HCT116 (cell line): ENCODE results near the gene SUPT4H1. TPM values are rescaled to one million over a fixed set of nuclear protein-coding genes. Genes with fewer than 3 reads are reported as not detected.
"Not testable (repeated sequence)": the region's sequence is repeated elsewhere in the genome, so short reads cannot be mapped to it uniquely, and the experiment has no call there.

Experiments used
- ATAC-seq: fragments of 200-7000 bp; cut with Tn5 transposase; 2 replicates; pipeline ENCODE4 v1.9.1; 2020; ENCODE audit warnings: mild to moderate bottlenecking, moderate library complexity
- BruUV-seq: library from RNA; stranded (reverse); fragments of 400-500 nt; replicated peaks from 2 replicates; lab custom pipeline; 2021; lab: Mats Ljungman, UMichigan
- CTCF ChIA-PET: fragments of 300-600 bp; sonication (Branson Sonifier 250); formaldehyde crosslinking; loops from one replicate; lab custom pipeline; 2021; ENCODE audit warnings: antibody characterized with exemption; lab: Charles Lee
- POLR2A ChIA-PET: fragments of 300-600, 350-600 bp; sonication (Branson Sonifier 250); formaldehyde crosslinking; loops from one replicate; lab custom pipeline; 2021; ENCODE audit warnings: antibody characterized with exemption; lab: Charles Lee
- RAD21 ChIA-PET, 2 experiments: fragments of 300-600 bp; sonication (Branson Sonifier 250); formaldehyde crosslinking; loops; one replicate each; lab custom pipeline; 2023; ENCODE audit warnings: low total read pairs in 2 of 2; ENCODE audit not compliant: uncharacterized antibody in 2 of 2, unreplicated experiment in 2 of 2, low non-redundant PET in 1 of 2; lab: Charles Lee
- DNase-seq: peaks from one replicate; pipeline ENCODE4 v3.0.0-alpha.2; 2010; ENCODE audit warnings: low read depth, low spot score
- H2AFZ ChIP-seq: fragments of 200-600 bp; shearing (Covaris generic), sonication (generic); 2 replicates; pipeline ENCODE4 v1.6.1; 2017; ENCODE audit warnings: low read depth, mixed run types, mixed read lengths, antibody characterized with exemption, low read length; ENCODE audit not compliant: poor library complexity, severe bottlenecking
- H3K27ac ChIP-seq: 2 replicates; pipeline ENCODE4 v1.5.1; 2012; ENCODE audit warnings: low read depth, low read length
- H3K27me3 ChIP-seq: fragments of 200-600 bp; sonication (generic); 2 replicates; pipeline ENCODE4 v1.6.1; 2016; ENCODE audit warnings: mixed run types, low read length, mixed read lengths; ENCODE audit not compliant: insufficient read depth
- H3K36me3 ChIP-seq, 2 experiments: fragments of 200-500 bp in 1 of 2; fragments of 200-600 bp in 1 of 2; sonication (Bioruptor generic) in 1 of 2; sonication (generic) in 1 of 2; 2 replicates each; pipeline versions ENCODE4 v1.5.1 to v1.6.1; 2014 to 2016; ENCODE audit warnings: low read length in 2 of 2, inconsistent platforms in 1 of 2, mixed read lengths in 1 of 2, mixed run types in 1 of 2; ENCODE audit not compliant: insufficient read depth in 2 of 2, control insufficient read depth in 1 of 2
- H3K4me1 ChIP-seq, 2 experiments: fragments of 200-600 bp in 1 of 2; sonication (generic) in 1 of 2; 2 replicates each; pipeline versions ENCODE4 v1.5.1 to v1.6.1; 2012 to 2017; ENCODE audit warnings: low read length in 2 of 2, inconsistent platforms in 1 of 2, mild to moderate bottlenecking in 1 of 2, mixed read lengths in 1 of 2, mixed run types in 1 of 2, moderate library complexity in 1 of 2; ENCODE audit not compliant: insufficient read depth in 2 of 2, control insufficient read depth in 1 of 2
- H3K4me2 ChIP-seq: fragments of 200-600 bp; sonication (generic); 2 replicates; pipeline ENCODE4 v1.6.1; 2017; ENCODE audit warnings: mixed run types, low read length, mixed read lengths
- H3K4me3 ChIP-seq, 2 experiments: fragments of 200-600 bp in 1 of 2; sonication (generic) in 1 of 2; replicated peaks in 1 of 2; 2 replicates each; pipeline ENCODE4 v1.5.1; 2011 to 2016; ENCODE audit warnings: low read length in 2 of 2, control low read depth in 1 of 2, low read depth in 1 of 2, mild to moderate bottlenecking in 1 of 2, mixed read lengths in 1 of 2, mixed run types in 1 of 2
- H3K79me2 ChIP-seq: fragments of 200-600 bp; sonication (generic); 2 replicates; pipeline ENCODE4 v1.6.1; 2017; ENCODE audit warnings: mild to moderate bottlenecking, mixed run types, low read length, moderate library complexity, mixed read lengths; ENCODE audit not compliant: insufficient read depth
- H3K9ac ChIP-seq: fragments of 200-600 bp; sonication (generic); 2 replicates; pipeline ENCODE4 v1.6.1; 2016; ENCODE audit warnings: low read length, mixed read lengths
- H3K9me2 ChIP-seq: fragments of 200-600 bp; sonication (generic), shearing (Covaris generic); 2 replicates; pipeline ENCODE4 v1.6.1; 2017; ENCODE audit warnings: mixed run types, mild to moderate bottlenecking, moderate library complexity; ENCODE audit not compliant: insufficient read depth
- H3K9me3 ChIP-seq, 2 experiments: fragments of 200-500 bp in 1 of 2; fragments of 200-600 bp in 1 of 2; sonication (Bioruptor generic) in 1 of 2; sonication (generic) in 1 of 2; 2 replicates each; pipeline ENCODE4 v1.6.1; 2014 to 2017; ENCODE audit warnings: low read length in 2 of 2, mixed read lengths in 2 of 2, inconsistent platforms in 1 of 2, low read depth in 1 of 2, mild to moderate bottlenecking in 1 of 2, mixed run types in 1 of 2, moderate library complexity in 1 of 2; ENCODE audit not compliant: control insufficient read depth in 1 of 2, insufficient read depth in 1 of 2
- H4K20me1 ChIP-seq: fragments of 200-600 bp; sonication (generic), shearing (Covaris generic); 2 replicates; pipeline ENCODE4 v1.6.1; 2017; ENCODE audit warnings: mixed run types, mild to moderate bottlenecking, moderate library complexity; ENCODE audit not compliant: insufficient read depth
- CEBPB ChIP-seq: IDR thresholded peaks from 2 replicates; pipeline ENCODE4 v1.6.1; 2012; ENCODE audit warnings: low read depth
- EZH2phosphoT487 ChIP-seq: fragments of 200-600 bp; IDR thresholded peaks from 2 replicates; pipeline ENCODE4 v1.6.1; 2018; ENCODE audit warnings: antibody characterized with exemption, borderline replicate concordance
- JUND ChIP-seq: IDR thresholded peaks from 2 replicates; pipeline ENCODE4 v1.6.1; 2012
- POLR2A ChIP-seq: IDR thresholded peaks from 2 replicates; pipeline ENCODE4 v1.7.0; 2011; ENCODE audit warnings: borderline replicate concordance; ENCODE audit not compliant: insufficient read depth, insufficient read length; ENCODE audit errors: extremely low read depth
- SP1 ChIP-seq: IDR thresholded peaks from 2 replicates; pipeline ENCODE4 v1.6.1; 2012; ENCODE audit warnings: low read depth
- TCF7L2 ChIP-seq: IDR thresholded peaks from 2 replicates; pipeline ENCODE4 v1.7.0; 2011; ENCODE audit warnings: borderline replicate concordance, inconsistent platforms; ENCODE audit not compliant: insufficient read depth, insufficient read length; ENCODE audit errors: extremely low read depth
- ZNF274 ChIP-seq: fragments of 200-500 bp; sonication (Bioruptor generic); IDR thresholded peaks from 2 replicates; pipeline ENCODE4 v1.6.1; 2014; ENCODE audit warnings: mild to moderate bottlenecking, low read depth, low read length, inconsistent platforms
- intact Hi-C: fragments of 100-400 bp; cut with micrococcal nuclease; formaldehyde crosslinking; loops from 2 replicates; pipeline ENCODE4 v1.10.0; 2022
- total RNA-seq: library from RNA; stranded (reverse); gene quantifications from one replicate; pipeline ENCODE4 v1.2.1, GENCODE V29; 2021; ENCODE audit not compliant: unreplicated experiment
- TF ChIP-seq, protein P1 (sequence below): IDR thresholded peaks from 2 replicates; pipeline ENCODE4 v1.6.1; 2012

Gene SUPT4H1
- total RNA-seq, 1 experiment from 2014 or later = 118 TPM

DNA sequence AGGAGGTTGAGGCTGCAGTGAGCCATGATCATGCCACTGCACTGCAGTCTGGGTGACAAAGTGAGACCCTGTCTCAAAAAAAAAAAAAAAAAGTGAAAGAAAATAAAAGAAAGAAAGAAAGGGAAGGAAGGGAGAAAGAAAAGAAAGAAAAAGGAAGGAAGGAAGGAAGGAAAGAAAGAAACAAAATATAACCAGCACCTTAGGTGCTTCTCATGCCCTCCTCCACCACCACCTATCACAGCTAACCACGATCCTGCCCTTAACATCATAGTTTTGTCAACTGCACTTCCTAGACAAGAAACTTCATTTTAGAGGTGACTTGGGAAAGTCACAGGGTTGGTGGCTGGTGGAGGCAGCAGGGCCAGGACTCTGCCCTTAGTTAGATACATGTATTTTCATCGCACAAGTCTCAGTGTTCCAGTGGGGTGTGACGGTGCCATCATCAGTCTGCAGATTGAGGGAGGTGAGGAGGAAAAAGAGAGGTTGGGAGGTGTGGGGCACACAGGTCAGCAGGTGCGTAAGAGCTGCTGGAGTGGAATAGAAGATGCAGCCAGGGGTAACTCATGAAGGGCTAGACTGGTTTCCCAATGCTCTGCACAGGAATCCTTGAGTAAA, 10.0 kb downstream of the SUPT4H1 start:
- no peak for DNase-seq
- TF ChIP-seq ZNF274 = no peak
- TF ChIP-seq POLR2A = no peak
- TF ChIP-seq EZH2phosphoT487 = no peak
- no peak for TF ChIP-seq JUND
- TF ChIP-seq, protein P1, sequence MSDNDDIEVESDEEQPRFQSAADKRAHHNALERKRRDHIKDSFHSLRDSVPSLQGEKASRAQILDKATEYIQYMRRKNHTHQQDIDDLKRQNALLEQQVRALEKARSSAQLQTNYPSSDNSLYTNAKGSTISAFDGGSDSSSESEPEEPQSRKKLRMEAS = no peak
- no peak for TF ChIP-seq TCF7L2
- TF ChIP-seq CEBPB = no peak
- no peak for TF ChIP-seq SP1
- TF ChIP-seq, all 23 proteins: peak for 0
- no peaks in the 10 kb centered on the region for H4K20me1 ChIP-seq
- H3K4me3 ChIP-seq = no peak overlapping the region
- peaks cover 14 to 27% of the 10 kb centered on the region in 2 experiments for H3K4me1 ChIP-seq
- no peak overlapping the region for H3K27ac ChIP-seq
- H3K9me2 ChIP-seq = no peaks in the 10 kb centered on the region
- no peak overlapping the region for H2AFZ ChIP-seq
- ChIA-PET POLR2A (interaction anchor here (1.9 kb wide), 1 partner anchor 11 kb away, joined by 6 read pairs; the partner anchor contains the start of gene SUPT4H1), CTCF (interaction anchor here (1.6 kb wide), 1 partner anchor 24 kb away, joined by 3 read pairs; no protein-coding TSS in a partner anchor), RAD21 (interaction anchor here in 1 of 2 experiments (0.7 kb wide), 1 partner anchor 76 kb away, joined by 3 read pairs; no protein-coding TSS in a partner anchor)
- BruUV-seq = no TSS peak
- intact Hi-C loops = no loop called here
- no peak overlapping the region for H3K9ac ChIP-seq
- no peaks in the 10 kb centered on the region for H3K79me2 ChIP-seq
- no peak for ATAC-seq
- H3K27me3 ChIP-seq = no peaks in the 10 kb centered on the region
- peaks cover 28 to 30% of the 10 kb centered on the region in 2 experiments for H3K36me3 ChIP-seq
- H3K4me2 ChIP-seq = no peak overlapping the region
- H3K9me3 ChIP-seq = no peaks in the 10 kb centered on the region

DNA sequence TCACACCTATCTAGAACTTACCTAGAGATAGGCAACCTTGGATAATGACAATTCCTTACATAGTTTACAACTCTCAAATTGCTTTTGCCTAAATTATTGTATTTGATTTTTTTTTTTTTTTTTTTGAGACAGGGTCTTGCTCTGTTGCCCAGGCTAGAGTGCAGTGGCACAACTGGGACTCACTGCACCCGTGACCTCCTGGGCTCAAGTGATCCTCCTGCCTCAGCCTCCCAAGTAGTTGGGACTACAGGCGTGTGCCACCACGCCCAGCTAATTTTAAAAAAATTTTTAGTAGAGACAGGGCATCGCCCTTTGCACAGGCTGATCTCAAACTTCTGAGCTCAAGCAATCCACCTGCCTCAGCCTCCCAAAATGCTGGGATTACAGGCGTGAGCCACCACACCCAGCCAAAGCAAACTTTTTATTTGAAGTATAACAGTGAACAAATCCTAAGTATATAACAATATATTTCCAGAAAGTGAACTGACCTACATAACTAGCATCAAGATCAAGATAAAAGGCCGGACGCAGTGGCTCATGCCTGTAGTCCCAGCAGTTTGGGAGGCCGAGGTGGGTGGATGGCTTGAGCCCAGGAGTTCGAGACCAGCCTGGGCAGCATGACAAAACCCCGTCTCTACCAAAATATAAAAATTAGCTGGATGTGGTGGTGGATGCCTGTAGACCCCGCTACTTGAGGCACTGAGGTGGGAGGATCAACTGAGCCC, 10.7 kb downstream of the SUPT4H1 start:
- POLR2A ChIA-PET, H3K4me3 ChIP-seq, H2AFZ ChIP-seq, H4K20me1 ChIP-seq, H3K9ac ChIP-seq, BruUV-seq, H3K9me2 ChIP-seq, H3K27ac ChIP-seq, intact Hi-C loops, H3K27me3 ChIP-seq, H3K79me2 ChIP-seq, DNase-seq, H3K4me2 ChIP-seq, H3K9me3 ChIP-seq, ATAC-seq: not testable (repeated sequence)
- Histone ChIP-seq H3K36me3 (peaks cover 21 to 24% of the 10 kb centered on the region in 2 experiments), H3K4me1 (peaks cover 16 to 33% of the 10 kb centered on the region in 2 experiments)
- RAD21 ChIA-PET = interaction anchor here in 1 of 2 experiments (0.7 kb wide), 1 partner anchor 76 kb away, joined by 3 read pairs; no protein-coding TSS in a partner anchor
- CTCF ChIA-PET = interaction anchor here (1.6 kb wide), 1 partner anchor 24 kb away, joined by 3 read pairs; no protein-coding TSS in a partner anchor
